ENCODE results near the gene ALDH3B2. TPM values are rescaled to one million over a fixed set of nuclear protein-coding genes. Genes with fewer than 3 reads are reported as not detected.
"Not testable (repeated sequence)": the region's sequence is repeated elsewhere in the genome, so short reads cannot be mapped to it uniquely, and the experiment has no call there.

Gene ALDH3B2
- total RNA-seq, 1 experiment from 2014 or later, result not detected

DNA sequence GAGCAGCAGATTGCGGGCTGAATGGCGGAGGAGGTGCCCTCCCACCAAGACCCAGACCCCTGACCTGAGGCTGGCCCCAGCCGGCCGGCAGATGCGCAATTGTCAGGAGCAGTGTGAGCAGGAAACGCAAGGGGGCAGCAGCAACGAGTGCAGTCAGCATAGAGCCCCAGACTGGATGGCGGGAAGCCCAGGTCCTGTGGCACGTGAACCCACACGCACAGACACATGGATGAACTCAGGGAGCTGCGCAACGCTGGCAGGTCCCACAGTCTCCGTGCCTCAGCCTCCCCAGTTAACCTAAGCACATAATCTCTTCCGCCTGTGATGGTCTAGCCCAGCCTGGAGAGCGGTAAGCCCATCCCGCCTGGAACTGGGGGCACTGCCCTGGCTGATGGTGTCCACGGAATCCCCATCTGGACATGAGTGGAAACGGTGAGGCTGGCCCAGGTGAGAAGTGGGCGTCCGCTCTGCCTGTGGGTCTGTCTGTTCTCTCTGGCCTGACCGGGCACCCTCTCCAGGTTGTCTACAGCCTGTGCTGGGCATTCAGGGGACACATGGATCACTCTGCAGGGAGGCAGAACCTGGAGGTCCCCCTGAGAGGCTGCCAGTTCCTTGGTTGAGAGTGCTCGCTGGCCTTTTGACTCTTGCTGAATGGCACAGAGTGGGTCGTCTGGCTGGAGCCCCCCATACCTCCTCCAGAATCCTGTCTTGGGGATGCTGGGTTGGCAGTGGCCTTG, 34.2 kb downstream of the ALDH3B2 start:
- no peaks in the 10 kb centered on the region for H3K9me3 ChIP-seq
- H3K27me3 ChIP-seq, result 0 out of 2 replicates have a peak, but pooled peaks cover 3% of the 10 kb centered on the region
- no peak overlapping the region for H3K4me3 ChIP-seq
- peak; percentile 74 for DNase-seq
- no peaks in the 10 kb centered on the region for H3K36me3 ChIP-seq

DNA sequence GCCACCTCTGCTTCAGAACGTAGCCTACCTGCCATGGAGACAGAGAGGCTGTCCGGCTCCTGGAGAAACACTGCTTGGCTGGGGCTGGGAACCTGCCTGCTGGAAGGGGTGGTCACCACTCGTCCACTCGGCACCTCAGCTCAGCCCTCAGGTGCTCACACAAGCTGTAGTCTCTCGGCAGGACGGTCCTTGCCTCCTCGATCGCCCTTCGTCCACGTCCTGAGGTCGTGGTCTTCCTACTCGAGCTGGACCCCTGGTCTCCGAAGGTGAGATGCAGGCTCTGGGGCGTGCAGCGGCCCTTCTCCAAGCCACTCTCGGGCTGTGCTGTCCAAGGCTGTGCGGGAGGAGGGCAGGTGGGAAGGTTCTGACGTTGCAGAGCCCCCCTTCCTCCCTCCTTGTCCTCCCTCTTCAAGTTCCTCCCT, 35.0 kb downstream of the ALDH3B2 start, which contains the start of gene TBX10:
TBX10 (minus strand) TSS at position 326 of the 422 bp plus-strand sequence; CDS start at position 35, 291 bp downstream.
- no peak for DNase-seq
- no peaks in the 10 kb centered on the region for H3K36me3 ChIP-seq
- H3K9me3 ChIP-seq, result no peaks in the 10 kb centered on the region
- no peak within 1 kb of the TSS for H3K4me3 ChIP-seq
- 0 out of 2 replicates have a peak, but pooled peaks cover 3% of the 10 kb centered on the region for H3K27me3 ChIP-seq

DNA sequence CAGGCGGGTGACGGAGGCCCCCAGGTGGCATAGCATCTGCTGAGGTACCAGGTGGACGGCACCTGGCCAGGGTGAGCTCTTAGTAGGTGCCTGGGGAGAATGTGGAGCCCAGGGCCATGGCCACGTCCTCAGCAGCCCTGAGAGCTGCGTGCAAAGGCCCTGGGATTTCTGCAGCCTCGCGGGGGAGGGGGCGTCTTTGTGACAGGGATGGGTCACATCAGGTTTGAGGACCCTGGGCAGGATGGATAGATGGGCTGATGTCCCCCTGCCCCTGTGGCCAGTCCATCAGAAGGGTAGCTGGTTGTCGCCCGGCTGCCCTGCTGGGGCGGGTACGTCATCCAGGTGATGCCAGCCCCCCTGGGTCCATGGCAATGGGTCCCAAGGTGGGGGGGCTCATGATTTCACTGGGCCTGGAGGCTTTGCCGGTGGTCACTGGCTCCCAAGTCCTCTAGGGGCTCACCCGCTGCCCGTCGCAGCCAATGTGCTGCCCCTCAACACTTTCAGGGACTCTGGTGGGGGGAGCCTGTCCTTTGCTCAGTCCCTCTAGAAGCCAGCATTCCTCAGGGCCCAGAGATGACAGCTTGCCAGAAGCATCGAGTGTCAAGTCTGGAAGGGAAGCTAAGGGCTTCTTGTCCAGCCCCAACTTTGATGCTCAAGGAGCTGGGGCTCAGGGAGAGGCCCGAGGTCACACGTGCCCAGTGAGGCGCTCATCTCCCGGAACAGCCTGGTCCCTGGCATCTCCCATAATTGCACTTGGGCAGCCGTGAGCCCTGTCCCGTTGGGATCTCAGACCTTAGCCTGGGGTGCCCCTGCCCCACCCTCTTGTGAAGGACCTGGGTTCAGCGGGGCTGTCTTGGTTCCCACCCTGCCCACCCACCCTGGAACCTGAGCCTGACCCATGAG, 35.6 kb downstream of the ALDH3B2 start:
- 0 out of 2 replicates have a peak, but pooled peaks cover 3% of the 10 kb centered on the region for H3K27me3 ChIP-seq
- no peaks in the 10 kb centered on the region for H3K36me3 ChIP-seq
- H3K9me3 ChIP-seq, result no peaks in the 10 kb centered on the region
- DNase-seq, result no peak
- no peak overlapping the region for H3K4me3 ChIP-seq

DNA sequence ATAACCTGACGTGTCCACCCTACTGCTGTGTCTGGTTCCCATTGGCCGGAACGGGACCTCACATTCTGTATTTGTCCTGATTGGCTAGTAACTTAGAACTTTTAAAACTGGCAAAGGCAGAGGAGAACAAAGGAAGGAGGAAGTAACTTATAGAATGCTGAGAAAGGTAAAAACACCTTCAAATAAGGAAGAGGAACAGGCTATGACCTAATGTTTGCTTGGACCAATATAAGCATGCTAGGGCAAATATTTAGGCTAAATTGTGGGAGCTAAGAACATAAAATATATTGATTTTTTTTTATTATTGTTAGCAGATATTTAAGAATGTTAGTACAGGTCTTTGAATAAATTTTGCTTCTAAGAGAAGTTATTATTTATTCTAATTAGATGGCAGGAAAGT, 37.0 kb downstream of the ALDH3B2 start:
- not testable (repeated sequence) for H3K36me3 ChIP-seq, DNase-seq, H3K4me3 ChIP-seq, H3K27me3 ChIP-seq, H3K9me3 ChIP-seq

DNA sequence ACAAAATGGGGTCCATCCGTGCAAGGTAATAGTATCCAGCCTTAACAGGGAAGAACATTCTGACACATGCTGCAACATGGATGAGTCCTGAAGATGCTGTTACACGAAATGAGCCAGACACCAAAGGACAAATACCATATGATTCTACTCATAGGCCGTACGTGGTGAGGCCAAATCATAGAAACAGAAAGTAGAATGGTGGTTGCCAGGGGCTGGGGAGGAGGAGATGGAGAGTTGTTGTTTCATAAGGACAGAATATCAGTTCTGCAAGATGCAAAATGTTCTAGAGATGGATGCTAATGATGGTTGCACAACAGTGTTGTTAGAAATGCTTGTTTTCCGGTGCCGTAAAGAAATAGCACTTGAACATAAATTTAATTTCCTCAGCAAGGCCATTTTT, 37.5 kb downstream of the ALDH3B2 start:
- no peak for DNase-seq
- 0 out of 2 replicates have a peak, but pooled peaks cover 3% of the 10 kb centered on the region for H3K27me3 ChIP-seq
- no peak overlapping the region for H3K4me3 ChIP-seq
- no peaks in the 10 kb centered on the region for H3K9me3 ChIP-seq
- H3K36me3 ChIP-seq, result no peaks in the 10 kb centered on the region

DNA sequence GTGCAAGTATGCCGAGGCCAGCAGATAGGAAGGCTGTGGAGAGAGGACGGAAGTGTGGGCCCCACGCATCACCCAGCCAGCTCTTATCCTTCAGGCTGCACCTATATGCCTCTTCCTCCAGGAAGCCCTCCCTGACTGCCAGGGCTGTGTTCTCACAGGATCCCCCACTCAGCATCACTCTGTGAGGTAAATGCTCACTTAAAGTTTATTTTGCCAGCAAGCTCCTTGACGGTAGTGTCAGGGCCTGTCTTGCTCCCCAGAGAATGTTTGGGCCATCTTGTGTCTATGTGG, 39.2 kb downstream of the ALDH3B2 start:
- DNase-seq, result no peak
- Histone ChIP-seq H3K36me3 (no peaks in the 10 kb centered on the region), H3K4me3 (no peak overlapping the region), H3K27me3 (0 out of 2 replicates have a peak, but pooled peaks cover 3% of the 10 kb centered on the region), H3K9me3 (no peaks in the 10 kb centered on the region)

DNA sequence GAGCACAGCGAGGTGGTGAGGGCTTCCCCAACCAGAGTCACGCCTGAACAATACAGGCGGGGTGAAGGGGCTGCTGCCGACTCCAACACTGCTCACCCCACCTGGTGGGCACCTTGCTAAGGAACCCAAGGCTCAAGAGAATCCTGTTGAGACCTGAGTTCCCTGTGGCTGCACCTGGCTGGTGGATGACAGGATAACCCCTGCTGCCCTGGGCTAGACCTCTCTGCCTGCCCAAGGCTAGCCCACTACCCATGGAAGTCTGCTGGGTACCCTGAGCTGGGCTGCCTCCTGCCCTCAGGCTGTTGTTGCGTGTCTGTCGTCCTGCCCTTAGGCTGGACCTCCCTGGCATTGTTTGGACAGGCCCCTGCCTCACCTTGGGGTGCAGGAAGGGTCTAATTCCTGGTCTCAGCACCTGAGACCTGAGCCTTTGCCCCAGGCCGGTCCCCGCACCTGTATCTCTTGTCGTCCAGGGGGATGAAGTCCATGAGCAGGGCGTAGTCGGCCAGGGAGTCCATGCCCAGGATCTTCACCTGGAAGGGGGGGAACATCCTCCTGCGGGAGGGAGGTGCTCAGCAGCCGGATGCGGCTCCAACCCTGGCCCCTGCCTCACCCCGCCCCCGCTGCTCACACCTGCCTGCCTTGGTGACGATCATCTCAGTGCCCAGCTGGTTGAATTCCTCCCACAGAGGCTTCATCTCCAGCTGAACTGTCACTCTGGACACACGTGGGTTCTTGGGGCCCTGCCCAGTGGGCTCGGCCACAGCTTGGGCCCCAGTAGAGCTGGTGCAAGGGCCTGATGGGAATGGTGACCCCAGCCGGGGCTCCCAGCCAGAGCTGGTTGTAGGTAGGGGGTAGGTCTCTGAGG, 39.8 kb downstream of the ALDH3B2 start:
- H3K36me3 ChIP-seq, result no peaks in the 10 kb centered on the region

DNA sequence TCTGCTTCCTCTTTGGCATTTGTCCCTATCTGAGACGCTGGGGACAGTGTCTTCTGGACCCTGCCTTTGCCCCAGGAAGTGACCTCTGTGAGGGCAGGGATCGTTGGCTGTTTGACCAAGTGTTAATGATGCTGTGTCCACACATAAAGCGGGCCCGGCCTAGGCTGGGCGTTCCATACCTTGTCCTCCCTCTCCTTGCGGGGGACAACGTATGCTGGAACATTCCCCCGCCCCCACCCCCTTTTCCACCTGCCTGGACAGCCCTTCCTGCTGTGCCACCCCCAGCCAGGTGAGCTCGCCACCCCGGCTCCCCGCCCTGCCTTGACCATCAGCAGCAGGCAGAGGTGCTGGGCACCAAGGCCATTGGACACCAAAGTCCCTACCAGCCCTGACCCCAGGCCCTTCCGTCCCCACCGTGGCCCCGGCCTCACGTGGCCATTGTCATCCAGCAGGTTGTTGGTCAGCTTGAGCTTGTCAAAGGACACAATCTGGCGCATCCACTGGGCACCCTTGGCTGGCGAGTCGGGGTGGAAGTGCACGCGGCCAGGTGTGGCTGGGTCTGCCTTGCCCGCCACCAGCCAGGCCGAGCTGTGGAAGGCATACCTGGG, 40.6 kb downstream of the ALDH3B2 start:
- Histone ChIP-seq H3K9me3 (no peaks in the 10 kb centered on the region), H3K36me3 (no peaks in the 10 kb centered on the region), H3K27me3 (no peaks in the 10 kb centered on the region), H3K4me3 (no peak overlapping the region)
- no peak for DNase-seq

More for the DNA sequence above, 39.8 kb downstream of the ALDH3B2 start:
- no peak overlapping the region for H3K4me3 ChIP-seq
- no peak for DNase-seq
- no peaks in the 10 kb centered on the region for H3K9me3 ChIP-seq
- H3K27me3 ChIP-seq, result 0 out of 2 replicates have a peak, but pooled peaks cover 1% of the 10 kb centered on the region

DNA sequence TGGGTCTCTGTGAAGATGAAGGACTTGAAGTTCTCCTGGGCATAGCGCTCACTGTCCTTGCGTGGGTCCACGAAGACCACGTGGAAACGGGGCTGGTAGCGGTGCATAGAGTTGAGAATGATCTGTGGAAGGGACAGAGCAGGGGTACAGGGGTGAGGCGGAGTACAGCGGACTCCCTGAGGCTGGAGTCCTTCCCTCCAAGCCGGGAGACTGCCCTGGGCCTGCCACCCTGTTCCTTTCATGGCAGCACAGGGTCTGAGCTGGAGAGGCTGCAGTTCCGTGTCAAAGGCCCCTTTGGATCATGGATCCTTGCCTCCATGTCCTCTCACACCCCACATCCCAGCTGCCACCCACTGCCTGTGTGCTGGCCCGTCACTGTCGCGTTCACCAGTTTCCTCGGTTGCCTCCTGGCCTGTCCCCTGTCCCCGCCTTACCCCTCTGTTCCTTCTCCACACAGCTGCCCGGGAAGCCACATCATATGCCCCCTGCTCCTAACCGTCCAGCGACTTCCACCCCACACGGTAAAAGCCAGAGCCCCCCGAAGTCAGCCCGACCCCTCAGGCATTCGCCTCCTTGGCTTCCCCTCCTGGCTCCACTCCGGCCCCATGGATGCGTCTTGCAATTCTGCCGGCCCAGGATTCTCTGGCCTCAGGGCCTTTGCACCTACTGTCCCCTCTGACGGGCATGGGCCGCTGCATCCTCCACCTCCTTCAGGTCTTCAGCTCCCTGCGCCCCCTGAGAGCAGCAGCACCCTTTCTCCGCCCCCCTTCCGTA, 41.3 kb downstream of the ALDH3B2 start:
- no peak for DNase-seq
- no peaks in the 10 kb centered on the region for H3K9me3 ChIP-seq
- no peak overlapping the region for H3K4me3 ChIP-seq
- no peaks in the 10 kb centered on the region for H3K36me3 ChIP-seq
- no peaks in the 10 kb centered on the region for H3K27me3 ChIP-seq

DNA sequence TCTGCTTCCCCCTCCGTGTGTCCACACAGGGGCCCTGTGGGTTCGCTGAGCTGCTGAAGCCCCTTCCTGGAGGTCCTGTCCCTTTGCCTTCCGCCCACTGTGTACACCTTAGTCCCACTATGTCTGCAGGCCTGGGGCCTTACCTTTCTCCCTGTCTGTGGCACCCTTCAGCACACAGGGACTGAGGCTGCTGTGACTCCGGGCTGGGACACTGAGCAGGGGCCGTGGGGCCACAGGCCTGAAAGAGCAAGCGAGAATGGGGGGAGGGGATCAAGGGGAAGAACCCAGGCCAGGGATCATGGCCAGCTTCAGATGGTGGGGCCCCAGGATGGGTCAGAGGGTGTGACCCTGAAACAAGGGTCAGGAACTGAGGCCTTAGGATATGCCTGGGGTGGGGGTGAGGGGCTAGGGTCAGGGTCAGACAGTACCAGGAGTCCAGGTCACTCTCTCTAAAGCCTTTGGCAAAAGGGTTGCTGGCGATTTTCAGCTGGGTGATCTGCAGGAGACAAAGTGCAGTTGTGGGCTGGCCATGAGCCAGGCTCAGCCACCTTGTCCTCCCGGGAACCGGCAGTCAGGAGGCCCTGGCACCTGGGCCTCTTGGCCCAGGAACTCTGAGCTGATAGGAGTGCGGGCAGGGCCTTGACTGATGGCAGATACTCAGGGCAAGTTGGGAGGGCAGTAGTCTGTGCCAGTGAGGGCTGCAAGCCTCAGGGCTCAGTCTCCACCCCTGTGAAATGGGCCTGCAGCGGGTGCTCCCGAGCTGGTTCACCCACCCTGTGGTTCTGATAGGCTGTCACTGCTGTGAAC, 42.0 kb downstream of the ALDH3B2 start:
- H3K9me3 ChIP-seq, result no peaks in the 10 kb centered on the region
- no peak overlapping the region for H3K4me3 ChIP-seq
- no peaks in the 10 kb centered on the region for H3K27me3 ChIP-seq
- no peak for DNase-seq
- H3K36me3 ChIP-seq, result no peaks in the 10 kb centered on the region

DNA sequence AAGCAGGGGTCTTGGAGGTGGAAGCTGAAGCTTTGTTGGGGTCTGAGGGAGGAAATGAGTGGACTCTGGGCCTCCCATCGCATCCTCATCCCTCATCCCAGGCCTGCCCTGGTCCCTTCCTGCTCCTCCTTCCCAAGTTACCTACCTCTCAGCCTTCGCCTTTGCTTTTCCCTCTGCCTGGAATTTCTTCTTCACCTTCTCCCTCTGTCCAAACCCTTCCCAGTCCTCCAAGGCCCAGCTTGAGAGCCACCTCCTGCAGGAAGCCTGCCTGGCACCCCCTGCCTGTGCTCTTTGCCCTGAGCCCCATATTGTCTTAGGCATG, 42.6 kb downstream of the ALDH3B2 start:
- DNase-seq, result no peak
- Histone ChIP-seq H3K36me3 (no peaks in the 10 kb centered on the region), H3K9me3 (no peaks in the 10 kb centered on the region), H3K4me3 (no peak overlapping the region), H3K27me3 (no peaks in the 10 kb centered on the region)

DNA sequence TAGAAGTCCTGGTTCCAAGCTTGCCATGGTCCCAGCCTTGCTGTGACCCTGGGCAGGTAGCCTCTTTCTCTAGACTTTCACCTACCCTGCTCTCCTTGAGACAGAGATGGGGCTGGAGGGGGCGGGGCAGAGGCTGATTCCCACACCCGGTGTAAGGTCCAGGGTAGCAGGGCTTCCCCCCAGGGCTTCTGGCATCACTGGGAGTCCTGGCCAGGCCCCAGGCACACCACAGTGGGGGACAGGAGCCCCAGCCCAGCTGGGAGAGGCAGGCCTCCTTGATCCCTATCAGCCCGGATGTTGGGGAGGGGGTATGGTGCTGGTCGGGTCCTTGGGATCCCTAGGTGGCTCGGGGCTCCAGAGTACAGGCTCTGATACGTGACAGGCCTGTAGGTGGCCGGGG, 43.0 kb downstream of the ALDH3B2 start:
- no peak for DNase-seq
- Histone ChIP-seq H3K9me3 (no peaks in the 10 kb centered on the region), H3K36me3 (no peaks in the 10 kb centered on the region), H3K4me3 (no peak overlapping the region), H3K27me3 (no peaks in the 10 kb centered on the region)

DNA sequence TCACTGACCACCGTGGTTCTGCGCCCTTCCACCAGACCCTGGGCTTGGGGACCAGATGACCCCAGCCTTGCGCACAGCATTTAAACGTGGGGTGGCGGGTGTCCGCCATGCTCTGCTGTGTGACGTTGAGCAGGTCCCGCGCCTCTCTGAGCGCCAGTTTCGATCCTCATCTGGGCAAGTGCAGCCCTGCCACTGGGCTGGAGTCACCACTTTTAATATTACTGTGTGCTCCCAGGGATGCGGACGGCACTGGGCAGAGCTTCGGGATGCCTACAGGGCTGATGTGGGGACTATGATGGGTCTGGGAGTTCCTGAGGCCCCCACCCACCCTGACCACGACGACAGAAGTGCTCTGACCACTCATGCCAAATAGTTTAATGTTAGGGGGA, 43.5 kb downstream of the ALDH3B2 start:
- DNase-seq, result no peak
- no peaks in the 10 kb centered on the region for H3K9me3 ChIP-seq
- peak overlapping the region; percentile 79 for H3K4me3 ChIP-seq
- no peaks in the 10 kb centered on the region for H3K27me3 ChIP-seq
- H3K36me3 ChIP-seq, result no peaks in the 10 kb centered on the region

DNA sequence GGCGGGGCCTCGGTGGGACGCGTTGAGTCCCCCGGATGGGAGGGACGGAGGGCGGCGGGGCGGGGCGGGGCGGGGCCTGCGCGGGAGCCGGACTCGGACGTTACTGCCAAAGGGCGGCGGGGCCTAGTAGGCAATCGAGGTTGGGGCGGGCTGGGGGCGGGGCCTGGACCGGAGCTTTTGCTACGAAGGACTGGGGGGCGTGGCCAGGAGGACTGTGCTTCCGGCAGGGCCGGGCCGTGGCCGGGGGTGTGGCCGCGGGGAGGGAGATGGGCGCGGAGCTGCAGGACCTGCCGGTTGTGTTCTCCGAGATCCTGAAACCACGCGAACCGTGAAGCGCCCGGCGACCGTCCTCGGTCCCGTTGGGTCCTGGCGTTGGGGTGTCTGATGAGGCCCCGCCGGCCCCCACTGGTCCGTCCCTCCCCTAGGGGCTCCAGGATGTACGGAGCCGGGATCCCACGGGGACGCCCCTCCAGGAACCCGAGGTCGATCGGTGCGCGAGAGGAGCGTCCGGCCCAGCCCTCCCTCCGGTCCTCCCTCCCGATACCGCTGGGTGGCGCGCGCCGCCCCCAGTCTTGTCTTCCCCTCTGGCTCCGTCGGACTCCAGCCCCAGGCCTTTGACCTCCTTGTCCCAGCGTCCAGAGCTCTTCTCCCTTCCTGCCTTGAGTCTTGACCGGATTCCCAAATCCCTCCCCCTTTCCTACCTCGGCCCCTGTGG, 44.0 kb downstream of the ALDH3B2 start:
- DNase-seq, result peak; percentile 97
- H3K27me3 ChIP-seq, result no peaks in the 10 kb centered on the region
- no peaks in the 10 kb centered on the region for H3K9me3 ChIP-seq
- peak overlapping the region; percentile 79 for H3K4me3 ChIP-seq
- H3K36me3 ChIP-seq, result no peaks in the 10 kb centered on the region
